NCI-H1417 (cell line): ENCODE results near the gene RALGPS1.

ENCODE experiments used
- DNase-seq, 3 experiments: peaks; one replicate each; lab custom pipeline; 2025; lab: John Stamatoyannopoulos, UW

The RALGPS1 gene

DNA sequence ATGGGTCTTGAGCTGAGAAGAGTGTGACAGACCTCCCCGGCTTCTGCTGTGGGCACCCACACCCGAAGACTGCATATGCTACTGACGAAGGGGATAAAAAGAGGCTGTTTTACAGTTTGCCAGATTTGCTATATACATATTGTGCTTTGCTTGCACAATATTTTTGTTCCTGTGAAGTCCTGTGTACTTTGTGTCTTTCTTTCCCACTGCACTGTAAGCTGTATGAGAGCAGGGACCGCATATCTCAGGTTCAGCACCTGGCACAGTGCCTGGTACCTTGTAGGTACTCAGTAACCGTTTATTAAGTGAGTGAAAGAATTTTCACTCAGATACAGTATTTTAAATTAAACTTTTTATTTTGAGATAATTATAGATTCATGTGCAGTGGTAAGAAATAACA lies 341.7 kb downstream of the RALGPS1 start:
- no peak for DNase-seq

DNA sequence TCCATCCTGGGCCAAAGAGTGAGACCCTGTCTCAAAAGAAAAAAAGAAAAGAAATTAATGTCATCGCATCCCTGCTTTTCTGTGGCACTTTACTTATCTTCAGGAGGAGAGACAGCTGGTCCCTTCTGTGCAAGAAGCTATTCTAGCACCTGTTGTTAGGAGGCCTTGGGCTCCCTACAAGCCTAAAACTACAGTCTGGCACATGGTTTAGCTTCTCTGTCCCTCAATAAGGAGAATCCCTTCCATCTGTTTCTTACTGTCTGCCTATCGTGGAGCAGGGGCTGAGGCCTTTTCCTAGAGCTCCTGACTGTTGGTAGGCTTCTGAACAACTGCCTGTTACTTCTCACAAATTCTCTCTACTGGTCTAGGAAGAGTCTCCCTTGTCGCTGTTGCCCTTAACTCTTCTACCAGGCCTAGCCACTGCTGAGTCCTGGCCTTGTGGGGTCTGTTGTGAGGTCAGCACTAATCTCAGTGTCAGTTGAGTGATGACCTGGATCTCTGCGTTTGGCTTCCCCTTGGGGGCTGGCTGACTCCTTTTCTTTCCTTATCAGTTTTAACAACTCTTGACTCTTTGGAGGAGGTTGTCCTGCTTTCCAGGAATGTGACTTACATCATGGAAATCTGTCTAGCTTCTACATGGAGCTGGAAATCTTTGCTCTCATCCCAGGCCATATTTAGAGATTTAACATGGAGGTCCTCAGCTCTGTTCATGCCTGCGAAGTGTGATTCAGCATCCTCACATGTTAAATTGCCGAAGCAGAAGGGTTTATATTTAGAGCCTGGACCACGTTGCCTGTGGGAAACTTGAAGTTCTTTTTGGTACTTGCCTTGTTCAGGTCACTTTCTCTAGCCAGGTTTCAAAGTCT lies 344.3 kb downstream of the RALGPS1 start:
- no peak for DNase-seq

DNA sequence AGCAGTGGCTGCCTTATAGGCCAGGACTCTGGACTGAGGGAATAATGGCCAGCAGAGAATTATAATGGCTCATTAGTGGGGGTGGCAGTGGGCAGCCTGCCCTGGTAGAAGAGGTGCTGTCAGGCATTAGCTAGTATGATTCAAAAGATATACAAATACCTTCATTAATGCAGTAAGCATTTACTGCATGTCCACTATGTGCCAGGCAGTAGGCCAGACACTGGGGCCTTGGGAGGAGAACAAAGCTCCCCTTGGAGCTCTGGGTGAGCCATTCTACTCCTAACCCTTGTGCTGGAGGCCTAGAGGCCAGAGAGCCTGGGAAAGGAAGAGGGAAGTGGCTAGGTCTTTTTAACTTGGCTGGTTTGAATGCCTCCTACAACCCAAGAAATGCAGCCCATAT lies 348.0 kb downstream of the RALGPS1 start:
- no peak for DNase-seq

DNA sequence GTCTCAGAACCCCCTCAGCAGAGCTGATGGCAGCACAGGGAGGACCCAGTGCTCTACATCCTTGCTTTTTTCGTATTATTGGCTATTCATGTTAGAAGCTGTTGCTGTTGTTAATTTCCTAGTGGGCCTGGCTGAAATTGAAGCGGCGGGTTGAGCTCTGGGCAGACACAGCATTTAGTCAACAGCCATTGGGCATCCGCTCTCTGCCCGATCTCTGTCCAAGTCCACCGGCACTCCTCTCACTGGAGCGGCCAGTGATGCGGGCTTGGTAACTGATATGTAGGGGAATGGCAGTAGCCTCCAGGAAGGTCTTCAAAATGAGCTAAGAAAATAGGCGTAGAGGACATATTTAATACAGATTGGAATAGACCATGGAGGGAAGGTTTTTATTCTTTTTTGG lies 348.7 kb downstream of the RALGPS1 start:
- DNase-seq, result no peak

DNA sequence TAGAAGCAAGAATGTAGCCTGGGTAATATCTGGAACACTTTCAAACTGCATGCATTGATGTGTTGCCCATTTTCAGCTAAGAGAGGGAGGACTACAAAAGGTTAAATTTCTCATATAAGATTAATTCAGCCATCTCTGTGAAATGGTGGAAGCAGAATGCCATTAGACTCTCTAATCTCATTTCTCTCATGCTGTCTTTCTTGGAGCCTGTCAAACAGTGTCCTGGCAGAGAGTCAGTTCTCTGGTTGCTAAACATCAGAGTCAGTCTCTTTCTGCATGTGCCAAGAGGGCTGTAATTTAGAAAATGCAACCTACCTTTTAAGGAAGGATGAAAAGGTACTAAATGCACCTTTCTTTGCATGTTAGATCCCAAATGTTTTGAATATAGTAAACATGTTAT lies 349.1 kb downstream of the RALGPS1 start:
- peak in 1 of 3 experiments; percentile 35 for DNase-seq

DNA sequence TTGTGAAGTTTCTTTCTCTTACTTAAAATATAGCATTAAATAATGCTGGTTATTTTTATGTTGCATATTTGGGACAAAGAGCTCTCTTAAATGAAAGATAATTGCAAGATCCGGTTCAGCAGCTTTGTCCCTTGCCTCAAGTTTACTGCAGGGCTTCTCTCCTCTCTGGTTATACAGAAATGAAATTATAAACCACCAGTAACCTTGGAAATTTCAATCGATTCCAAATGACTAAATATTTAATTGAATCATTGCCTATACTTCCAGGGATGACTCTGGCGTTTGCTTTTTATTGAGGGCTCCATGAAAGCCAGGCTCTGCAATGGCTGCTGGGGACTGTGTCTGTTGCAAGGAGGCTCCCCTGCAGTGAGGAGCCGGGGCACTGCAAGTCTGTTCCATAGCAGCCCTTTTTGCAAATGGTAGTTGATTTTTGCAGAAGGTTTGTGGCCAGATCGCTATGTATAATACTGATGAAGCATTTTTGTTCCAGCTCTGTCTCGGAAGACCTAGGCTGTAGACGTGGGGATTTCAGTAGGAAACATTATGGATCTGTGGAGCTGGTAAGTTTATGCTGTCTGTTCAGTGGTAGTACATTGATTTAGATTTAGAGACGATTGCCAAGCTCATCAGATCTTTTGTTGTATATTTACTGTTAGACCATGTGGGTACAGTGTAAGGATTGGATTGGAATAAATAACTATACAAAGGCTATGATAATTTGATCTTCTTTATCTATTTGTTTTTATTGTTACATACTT lies 350.1 kb downstream of the RALGPS1 start, which contains the start of gene GARNL3:
Gene GARNL3 (plus strand): TSS at position 313 of the 758 bp plus-strand sequence. CDS start 104 bp downstream, at position 417.
- peak in 2 of 3 experiments; percentile 59 to 79 for DNase-seq

DNA sequence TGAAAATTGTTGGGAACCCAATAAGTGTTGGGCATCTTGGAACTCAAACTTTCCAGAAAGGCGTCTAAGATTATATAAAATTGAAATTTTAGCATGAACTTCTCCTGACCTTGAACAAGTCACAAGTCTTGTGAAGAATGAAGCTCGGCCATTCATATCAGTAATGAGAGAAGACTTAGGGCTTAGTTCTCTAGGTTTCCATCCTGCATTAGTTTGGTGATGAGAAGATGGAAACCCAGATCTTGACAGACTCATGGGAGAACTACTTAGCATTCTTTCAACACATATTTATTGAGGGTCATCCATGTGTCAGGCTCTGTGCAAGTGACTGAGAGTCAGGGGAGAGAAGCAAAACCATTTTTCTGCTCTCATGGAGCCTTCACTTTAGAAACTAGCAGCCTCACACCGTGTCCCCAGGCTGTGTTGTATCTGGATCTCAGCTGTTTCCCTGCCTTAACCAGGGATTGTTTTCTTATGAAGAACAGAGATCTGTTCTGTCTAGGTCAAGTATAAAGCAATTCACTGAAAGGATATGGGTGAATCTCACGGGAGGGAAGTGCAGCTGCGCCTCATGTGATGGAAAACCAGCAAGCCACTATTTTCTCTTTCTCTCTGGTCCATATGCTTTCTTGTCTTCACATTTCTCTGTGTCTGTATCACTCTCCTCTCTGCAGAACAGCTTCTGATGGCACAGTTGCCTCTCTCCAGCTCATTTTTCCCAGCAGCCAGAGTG lies 353.4 kb downstream of the RALGPS1 start:
- no peak for DNase-seq

DNA sequence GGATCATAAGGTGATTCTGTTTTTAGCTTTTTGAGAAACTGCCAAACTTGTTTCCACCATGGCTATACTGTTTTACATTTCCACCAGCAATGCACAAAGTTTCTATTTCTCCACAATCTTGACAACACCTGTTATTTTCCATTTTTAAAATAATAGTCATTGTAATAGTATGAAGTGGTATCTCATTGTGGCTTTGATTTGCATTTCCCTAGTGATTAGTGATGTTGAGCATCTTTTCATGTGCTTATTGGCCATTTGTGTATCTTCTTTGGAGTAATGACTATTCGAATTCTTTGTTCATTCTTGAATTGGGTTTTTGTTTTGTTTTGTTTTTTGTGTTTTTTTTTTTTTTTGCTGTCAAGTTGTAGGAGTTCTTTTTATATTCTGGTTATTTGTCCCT lies 354.9 kb downstream of the RALGPS1 start:
- DNase-seq, result no peak
